DOHH2 (cell line): ENCODE measurements around the gene EXOC6B.

Source experiments
- CTCF ChIP-seq: fragments of 200-600 bp; sonication (generic); IDR thresholded peaks from one replicate; pipeline ENCODE4 v1.5.1; 2014; ENCODE audit warnings: antibody characterized with exemption, mild to moderate bottlenecking, low read depth, low read length; ENCODE audit not compliant: poor library complexity, severe bottlenecking
- EZH2phosphoT487 ChIP-seq: fragments of 200-600 bp; sonication (generic); IDR thresholded peaks from 2 replicates; pipeline ENCODE4 v1.6.1; 2017; ENCODE audit warnings: borderline replicate concordance, mild to moderate bottlenecking, antibody characterized with exemption, low read length, moderate library complexity, mixed read lengths

GRCh38 chr2:72128059-72128842, 697.6 kb downstream of the EXOC6B start:
- TF ChIP-seq CTCF (no peak), EZH2phosphoT487 (no peak)
